T-helper 2 cell treated with Interferon-gamma antibody and Interleukin-4, amounts not matched to agents 100 ng/mL and 5 ng/mL, for 36 hours (primary cell): ENCODE results near the gene SYNM. TPM values are rescaled to one million over a fixed set of nuclear protein-coding genes. Genes with fewer than 3 reads are reported as not detected.

ENCODE experiments used
- intact Hi-C: fragments of 100-400 bp; cut with micrococcal nuclease; formaldehyde crosslinking; loops from one replicate; pipeline ENCODE4 v1.15.1; 2023
- total RNA-seq: library from RNA; stranded (reverse); gene quantifications from 2 replicates; pipeline ENCODE4 v1.2.3, GENCODE V29; 2022

SYNM gene
- total RNA-seq, 1 donor from 2014 or later = 0.80 TPM

GRCh38 chr15:99164119-99164518, 59.2 kb downstream of the SYNM start:
- intact Hi-C loops = no loop called here

DNA sequence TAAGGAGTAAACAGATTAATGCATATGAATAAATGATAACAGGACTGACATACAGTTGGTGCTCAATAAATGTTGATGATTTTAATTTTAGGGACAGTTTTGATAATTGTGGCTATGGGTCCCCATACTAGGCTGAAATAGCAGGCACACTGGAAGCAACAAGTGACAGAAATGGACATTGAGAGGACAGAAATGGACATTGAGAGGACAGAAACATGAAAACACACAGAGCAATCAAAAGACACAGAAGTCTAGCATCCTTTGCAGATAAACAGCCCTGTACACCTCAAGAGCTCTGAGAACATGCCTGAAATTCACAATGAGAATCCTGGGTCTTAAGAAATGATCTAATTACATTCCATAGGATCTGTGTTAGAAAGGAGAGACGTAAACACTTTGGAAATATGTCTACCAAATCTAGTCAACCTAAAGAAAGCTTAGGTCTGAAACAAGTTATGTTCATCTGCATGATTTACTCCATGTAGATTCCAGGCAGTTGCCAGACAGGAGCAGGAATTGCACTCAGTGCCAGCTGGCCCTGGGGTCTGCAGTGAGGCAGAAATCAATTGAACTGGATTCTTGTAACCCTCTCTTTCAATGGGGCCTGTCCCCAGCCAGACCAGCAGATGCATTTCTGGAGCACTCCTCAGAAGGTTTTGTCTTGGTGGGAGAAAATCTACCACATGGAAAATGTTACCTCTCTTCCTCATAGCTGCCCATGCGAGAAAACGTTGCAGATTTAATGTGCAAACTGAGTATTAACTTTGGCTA, 60.3 kb downstream of the SYNM start:
- intact Hi-C loops = no loop called here

- intact Hi-C loops = no loop called here
These were observed 61.2 kb downstream of the SYNM start for GRCh38 chr15:99165956-99166689.

- intact Hi-C loops = no loop called here
These were observed 62.3 kb downstream of the SYNM start for GRCh38 chr15:99167201-99167600.

DNA sequence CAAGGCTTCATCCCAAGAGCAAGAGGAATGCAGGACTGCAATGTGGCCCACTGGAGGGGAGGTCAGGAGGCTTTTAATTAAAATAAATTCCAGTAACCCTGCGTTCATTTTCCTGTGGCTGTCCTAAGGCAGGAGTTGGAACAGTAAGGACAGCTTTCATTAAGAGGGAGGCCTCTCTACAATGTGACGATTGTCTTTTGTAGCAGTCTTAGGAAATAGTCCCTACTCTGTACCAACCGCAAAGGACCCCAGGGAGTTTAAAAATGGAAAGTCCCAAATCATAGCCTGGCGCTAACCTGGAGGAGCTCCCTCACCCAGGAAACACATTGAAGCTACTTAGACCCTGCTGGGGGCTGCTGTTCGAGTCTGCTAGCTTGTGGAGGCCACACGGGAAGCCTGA, 62.8 kb downstream of the SYNM start:
- intact Hi-C loops = no loop called here

DNA sequence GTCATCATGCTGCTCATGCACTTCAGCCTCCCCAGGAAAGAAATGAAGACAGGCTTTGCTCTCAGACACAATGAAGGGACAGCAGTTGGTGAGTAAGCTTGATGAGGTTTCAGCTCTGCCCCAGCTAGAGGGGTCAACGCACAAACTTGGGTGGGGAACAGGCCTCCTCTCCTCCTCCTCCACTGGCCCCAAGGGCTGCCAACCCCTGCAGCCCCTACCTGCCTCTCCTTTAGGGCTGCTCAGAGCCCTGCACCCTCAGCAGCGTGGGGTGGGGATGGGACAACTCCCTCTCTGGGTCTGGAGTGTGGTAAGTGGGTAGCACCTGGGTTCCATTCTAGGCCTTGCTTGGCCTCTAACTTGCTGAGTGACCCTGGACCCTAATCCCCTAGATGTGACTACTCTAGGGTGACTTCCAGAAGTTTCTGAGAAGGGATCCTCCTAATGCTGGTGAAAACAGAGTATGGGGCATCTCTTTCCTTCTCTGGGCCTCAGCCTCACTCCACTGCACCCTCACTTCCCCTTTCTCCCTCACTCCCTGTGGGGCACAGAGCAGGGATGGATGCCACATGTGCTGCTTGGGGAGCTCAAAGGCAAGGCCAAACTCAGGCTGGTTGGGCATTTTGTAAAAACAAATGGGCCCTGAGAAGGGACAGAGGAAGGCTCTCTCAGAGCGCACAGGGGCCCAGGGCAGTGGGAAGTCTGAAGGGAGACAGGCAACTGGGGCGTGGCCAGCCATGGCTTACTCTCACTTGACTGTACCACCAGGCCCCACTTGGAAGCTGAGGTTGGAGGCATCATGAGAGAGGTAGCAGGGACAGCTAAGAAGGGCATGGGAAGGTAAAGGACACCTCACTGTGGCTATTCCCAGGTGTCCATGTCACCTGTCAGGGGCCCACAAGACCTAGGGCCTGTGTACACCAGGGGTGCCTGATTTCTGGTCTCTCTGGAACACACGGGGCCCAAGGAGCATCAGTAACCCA, 64.0 kb downstream of the SYNM start:
- intact Hi-C loops = no loop called here

- intact Hi-C loops = no loop called here
These were observed 65.0 kb downstream of the SYNM start for GRCh38 chr15:99169769-99170311.

DNA sequence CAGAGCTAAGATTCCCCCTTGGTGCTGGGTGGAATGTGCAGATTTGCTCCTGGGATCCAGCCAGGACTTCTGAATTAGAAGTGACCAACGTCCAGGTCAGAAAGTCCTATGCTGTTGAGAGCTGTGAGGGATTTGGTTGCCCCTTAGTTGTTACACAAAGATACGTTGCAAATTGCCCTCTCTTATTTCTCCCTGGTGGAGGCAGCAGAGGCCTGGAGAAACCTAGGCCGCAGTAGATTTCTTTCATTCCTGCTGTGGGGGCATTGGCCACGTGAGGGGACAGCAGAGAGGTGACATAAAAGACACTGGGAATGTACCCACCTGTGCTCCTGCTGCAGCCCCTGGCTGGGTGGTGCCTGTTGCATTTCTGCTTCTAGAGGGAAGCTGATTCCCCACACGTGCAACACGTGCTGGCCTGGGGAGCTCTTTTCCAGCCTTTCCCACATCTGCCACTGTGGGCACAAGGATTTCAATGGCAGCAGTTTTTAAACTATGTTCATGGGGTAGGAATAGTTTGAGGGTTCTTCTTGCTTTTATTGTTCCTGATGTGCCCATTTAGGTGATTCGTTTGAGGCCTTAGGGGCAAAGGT, 65.7 kb downstream of the SYNM start:
- intact Hi-C loops = no loop called here

DNA sequence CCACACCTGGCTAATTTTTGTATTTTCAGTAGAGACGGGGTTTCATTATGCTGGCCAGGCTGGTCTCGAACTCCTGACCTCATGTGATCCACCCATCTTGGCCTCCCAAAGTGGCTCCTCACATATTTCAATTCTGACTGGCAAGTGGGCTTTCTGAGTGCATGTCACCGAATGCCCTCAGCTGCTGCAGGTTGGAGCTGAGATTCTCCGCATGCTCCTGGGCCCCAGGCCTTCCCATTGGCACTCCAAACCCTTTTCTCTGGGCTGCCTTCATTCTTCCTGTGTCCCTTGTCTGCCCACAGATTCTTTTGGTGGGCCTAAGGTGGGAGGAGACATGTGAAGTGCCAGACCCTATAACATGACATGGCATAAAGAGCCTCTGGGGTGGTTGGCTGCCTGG, 67.3 kb downstream of the SYNM start:
- intact Hi-C loops = no loop called here

GRCh38 chr15:99172989-99173388, 68.1 kb downstream of the SYNM start:
- intact Hi-C loops = no loop called here

DNA sequence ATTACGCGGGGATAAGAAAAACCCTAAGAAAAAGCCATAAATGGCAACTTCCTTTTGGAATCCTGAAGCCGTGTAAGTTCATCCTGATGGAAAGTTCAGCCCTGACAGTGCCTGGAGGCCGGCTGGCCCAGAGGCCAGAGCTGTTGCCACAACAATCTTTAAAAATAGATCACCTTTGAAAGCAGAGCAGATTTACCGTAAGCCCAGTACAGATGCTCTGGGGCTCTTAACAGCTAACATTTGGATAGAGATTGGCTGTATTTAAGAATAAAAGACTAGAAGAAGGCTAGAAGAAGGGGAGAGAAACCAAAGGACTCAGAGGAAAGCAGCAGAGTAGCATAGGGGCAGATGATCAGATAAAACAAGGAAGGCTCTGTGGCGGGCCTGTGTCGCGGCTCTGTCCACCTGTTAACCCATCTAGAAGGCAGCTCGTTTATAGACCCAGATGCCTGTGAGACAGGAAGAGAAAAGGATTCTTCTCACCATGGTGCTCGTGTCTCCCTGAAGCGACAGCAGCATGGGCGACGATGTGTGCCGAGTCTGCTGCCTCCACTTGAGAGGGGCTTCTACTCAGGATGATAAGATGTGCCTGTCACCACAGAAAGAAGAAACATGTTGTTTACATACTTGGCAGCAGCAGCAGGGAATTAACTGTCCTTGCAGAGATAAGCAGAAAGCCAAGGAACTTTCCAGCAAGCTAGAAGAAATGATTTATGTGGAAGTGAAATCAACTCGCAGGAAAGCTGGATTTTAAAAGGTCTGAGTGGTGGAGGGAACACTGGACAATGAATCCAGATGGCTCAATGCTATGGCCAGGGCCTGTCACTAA, 69.9 kb downstream of the SYNM start:
- intact Hi-C loops = no loop called here

DNA sequence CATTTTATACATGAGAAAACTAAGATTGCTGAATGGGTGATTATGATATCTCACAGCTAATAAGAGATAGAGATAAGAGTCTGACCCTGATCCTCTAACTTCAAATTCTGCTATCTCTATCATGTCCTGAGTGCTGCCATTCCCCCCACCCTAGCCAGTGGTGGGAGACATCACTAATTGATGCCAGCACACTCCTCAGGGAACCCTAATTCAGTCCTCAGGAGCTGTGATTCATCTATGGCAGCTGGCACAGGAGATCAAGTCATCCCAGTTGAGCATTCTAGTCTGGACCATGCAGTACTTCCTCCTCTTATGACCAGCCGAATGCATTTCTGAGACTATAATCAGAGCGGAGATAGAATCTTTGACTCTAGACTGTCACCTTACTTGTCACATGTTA, 71.9 kb downstream of the SYNM start:
- intact Hi-C loops = no loop called here

DNA sequence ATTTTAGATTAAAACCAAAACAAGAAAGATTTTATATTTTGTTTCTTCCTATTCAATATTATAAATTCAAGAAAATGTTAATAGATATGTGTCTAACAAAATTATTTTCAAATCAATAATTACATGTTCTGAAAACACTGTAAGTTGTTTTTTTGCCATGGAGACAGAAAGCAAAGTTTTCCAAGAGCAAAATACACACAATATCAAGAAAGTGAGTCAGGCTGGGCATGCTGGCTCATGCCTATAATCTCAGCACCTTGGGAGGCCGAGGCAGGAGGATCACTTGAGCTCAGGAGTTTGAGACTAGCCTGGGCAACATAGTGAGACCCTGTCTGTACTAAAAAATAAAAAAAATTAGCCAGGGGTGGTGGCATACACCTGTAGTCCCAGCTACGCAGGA, 72.8 kb downstream of the SYNM start:
- intact Hi-C loops = no loop called here

DNA sequence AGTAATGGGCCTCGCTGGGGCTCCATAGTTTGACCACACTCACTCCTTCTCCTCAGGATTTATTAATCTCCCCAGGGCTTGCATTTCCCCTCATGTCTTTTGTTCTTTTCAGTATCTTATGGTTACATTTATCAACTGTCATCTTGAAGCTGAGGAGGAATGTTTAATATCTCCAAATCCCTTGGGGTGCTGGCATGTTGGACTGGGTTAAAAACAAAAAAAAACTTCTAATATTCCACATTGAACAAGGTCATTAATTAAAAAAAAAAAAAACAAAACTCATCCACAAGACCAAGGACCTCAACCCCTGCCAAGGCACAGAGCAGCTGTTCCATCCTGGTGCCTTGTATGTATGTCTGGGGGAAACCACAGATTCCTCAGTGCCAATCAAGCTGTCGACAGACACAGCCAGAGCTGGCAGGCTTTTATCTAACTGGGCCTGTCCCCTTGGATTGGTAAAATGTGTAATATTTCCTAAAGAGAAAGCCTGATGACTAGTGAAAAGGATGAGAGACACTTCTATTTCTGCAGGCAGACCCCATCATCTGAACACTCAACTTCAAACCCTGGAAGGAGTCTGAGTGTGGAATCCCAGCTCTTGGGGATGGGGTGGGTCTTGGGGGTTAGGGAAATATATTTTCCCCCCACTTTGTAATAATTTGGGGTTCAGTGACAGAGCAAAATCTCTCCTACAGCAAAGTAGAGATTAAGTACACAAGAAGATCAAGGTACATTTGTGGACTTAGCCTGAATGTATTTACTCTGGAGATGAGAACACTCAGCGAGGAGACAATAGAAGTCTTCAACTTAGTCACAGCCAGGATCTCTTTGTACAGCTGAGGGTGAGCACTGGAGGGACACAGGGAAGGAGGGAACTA, 75.4 kb downstream of the SYNM start:
- intact Hi-C loops = no loop called here

GRCh38 chr15:99180964-99181306, 76.1 kb downstream of the SYNM start:
- intact Hi-C loops = no loop called here

DNA sequence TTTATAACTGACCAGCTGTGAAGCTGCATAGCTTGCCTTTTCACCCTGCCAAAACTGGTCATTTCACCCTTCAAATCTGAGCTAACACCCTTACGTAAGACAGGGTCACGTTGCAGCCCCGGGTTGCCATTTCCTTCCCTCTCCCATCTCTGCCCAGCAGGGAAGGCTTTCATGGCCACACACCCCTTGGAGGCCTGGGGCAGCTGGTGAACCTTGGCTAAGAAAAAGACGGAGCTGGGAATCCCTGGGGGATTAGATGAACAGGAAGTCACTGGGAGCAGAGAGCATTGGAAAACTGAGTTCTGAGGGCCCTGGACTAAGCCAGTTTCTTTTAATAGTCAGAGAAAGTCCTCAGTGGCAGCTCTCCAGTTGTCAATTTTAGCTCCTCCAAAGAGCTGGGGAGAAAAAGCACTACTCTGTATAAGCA, 76.7 kb downstream of the SYNM start:
- intact Hi-C loops = no loop called here

DNA sequence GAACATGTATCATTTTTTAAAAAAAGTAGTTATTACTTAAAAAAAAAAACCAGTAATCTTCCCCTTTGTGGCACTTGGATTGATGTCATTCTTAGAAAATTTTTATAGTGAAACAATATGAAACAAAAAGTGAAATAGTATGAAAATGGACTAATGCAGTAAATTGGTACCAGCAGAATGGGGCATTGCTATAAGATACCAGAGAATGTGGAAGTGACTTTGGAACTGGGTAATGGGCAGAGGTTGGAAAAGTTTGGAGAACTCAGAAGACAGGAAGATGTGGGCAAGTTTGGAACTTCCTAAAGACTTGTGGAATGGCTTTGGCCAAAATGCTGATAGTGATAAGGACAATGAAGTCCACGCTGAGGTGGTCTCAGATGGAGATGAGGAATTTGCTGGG, 77.9 kb downstream of the SYNM start:
- intact Hi-C loops = no loop called here
